ENCODE data around the gene ZNF592.
"Not testable (repeated sequence)": the region's sequence is repeated elsewhere in the genome, so short reads cannot be mapped to it uniquely, and the experiment has no call there.

The ZNF592 gene

GRCh38 chr15:84749111-84749991 is 959 bp downstream of the ZNF592 start:
- no peak for DNase-seq

GRCh38 chr15:84750583-84751092 is 2.2 kb downstream of the ZNF592 start:
- DNase-seq: no peak

- not testable (repeated sequence) for DNase-seq
Observed at GRCh38 chr15:84751721-84752120, 3.3 kb downstream of the ZNF592 start.

- DNase-seq: no peak
Observed at GRCh38 chr15:84752195-84752594, 3.8 kb downstream of the ZNF592 start.

- DNase-seq: no peak
Observed at GRCh38 chr15:84752700-84753099, 4.3 kb downstream of the ZNF592 start.

GRCh38 chr15:84754889-84755288 is 6.5 kb downstream of the ZNF592 start:
- not testable (repeated sequence) for DNase-seq

GRCh38 chr15:84755736-84756527 is 7.5 kb downstream of the ZNF592 start:
- no peak for DNase-seq

- no peak for DNase-seq
Observed at GRCh38 chr15:84759018-84759417, 10.6 kb downstream of the ZNF592 start.

GRCh38 chr15:84760219-84760618 is 11.8 kb downstream of the ZNF592 start:
- no peak for DNase-seq

- DNase-seq: no peak
Observed at GRCh38 chr15:84761607-84762131, 13.3 kb downstream of the ZNF592 start.

- no peak for DNase-seq
Observed at GRCh38 chr15:84762840-84763572, 14.6 kb downstream of the ZNF592 start.

GRCh38 chr15:84764585-84764984 is 16.2 kb downstream of the ZNF592 start:
- no peak for DNase-seq

- no peak for DNase-seq
Observed at GRCh38 chr15:84764989-84765388, 16.6 kb downstream of the ZNF592 start.

GRCh38 chr15:84765675-84766074 is 17.3 kb downstream of the ZNF592 start:
- DNase-seq: no peak

GRCh38 chr15:84766461-84767035 is 18.2 kb downstream of the ZNF592 start:
- no peak for DNase-seq

- no peak for DNase-seq
Observed at GRCh38 chr15:84772031-84772430, 23.6 kb downstream of the ZNF592 start.

GRCh38 chr15:84772467-84772866 is 24.1 kb downstream of the ZNF592 start:
- DNase-seq: no peak

GRCh38 chr15:84773716-84774115 is 25.3 kb downstream of the ZNF592 start:
- no peak for DNase-seq

- DNase-seq: no peak
Observed at GRCh38 chr15:84775867-84776449, 27.6 kb downstream of the ZNF592 start.

GRCh38 chr15:84778194-84778593 is 29.8 kb downstream of the ZNF592 start:
- DNase-seq: no peak

GRCh38 chr15:84780492-84780891 is 32.1 kb downstream of the ZNF592 start:
- no peak for DNase-seq

GRCh38 chr15:84781495-84781894 is 33.1 kb downstream of the ZNF592 start:
- no peak for DNase-seq
